Measurements from ENCODE around the gene ILDR1.
A peak's percentile ranks its signal among the peaks of the same experiment; 100 is the strongest.

ILDR1 gene

DNA sequence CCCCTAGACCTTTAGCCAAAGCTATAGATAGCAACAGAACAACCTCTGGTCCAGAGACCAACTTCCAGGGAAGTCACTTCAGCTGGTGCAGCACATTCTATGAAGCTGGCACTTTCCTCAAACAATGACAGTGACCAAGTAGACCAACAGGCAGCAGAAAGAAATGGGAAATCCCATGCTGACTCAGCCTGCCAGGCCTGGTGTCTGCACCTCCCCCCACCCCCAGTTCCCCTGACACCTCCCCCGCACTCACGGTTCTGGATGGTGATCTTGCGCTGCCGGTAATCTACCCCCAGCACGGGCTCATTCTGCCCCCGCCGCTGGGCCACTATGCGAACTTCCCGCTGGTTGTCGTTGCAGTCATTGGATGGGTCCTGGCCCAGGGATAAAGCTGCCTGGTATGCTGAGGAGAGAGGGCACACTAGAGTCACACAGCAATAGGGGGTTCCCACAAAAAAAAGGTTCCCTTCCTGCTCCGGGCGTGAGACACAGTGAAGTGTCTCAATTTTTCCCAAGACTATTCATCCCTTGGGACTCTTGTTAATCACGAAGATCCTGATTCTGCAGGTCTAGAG, 17.0 kb downstream of the ILDR1 start:
- no peaks in the 10 kb centered on the region for H3K9me3 Mint-ChIP-seq
- peak overlapping the region; percentile 89 for H3K27ac Mint-ChIP-seq
- H3K27me3 Mint-ChIP-seq, result no peaks in the 10 kb centered on the region
- DNase-seq (peak; percentile 47), ATAC-seq (replicated peaks) (peak; percentile 53 to 63)
- H3K4me3 Mint-ChIP-seq, result peak overlapping the region; percentile 12 to 47
- H3K4me1 Mint-ChIP-seq, result peaks cover 55 to 66% of the 10 kb centered on the region in 2 donors
- peaks cover 0 to 8% of the 10 kb centered on the region in 2 donors for H3K36me3 Mint-ChIP-seq

DNA sequence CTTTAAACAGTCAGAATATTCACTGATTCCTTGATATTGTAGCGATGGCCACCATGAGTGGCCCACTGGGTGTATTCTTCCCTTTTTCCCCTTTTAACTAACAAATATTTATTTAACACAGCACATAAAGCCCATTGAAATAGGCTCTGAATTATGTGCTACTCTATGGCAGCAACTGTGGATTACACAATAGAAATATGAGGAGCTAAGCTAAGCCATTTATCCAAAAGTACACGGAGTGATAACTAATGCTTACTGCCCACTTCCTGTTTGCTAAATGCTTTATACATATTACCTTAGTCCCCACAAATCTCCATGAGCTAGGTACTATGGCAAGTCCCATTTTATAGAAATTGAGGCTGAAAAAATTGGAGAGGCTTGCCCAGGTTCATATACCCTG, 17.9 kb downstream of the ILDR1 start:
- Mint-ChIP-seq H3K27me3 (no peaks in the 10 kb centered on the region), H3K36me3 (peaks cover 0 to 8% of the 10 kb centered on the region in 2 donors), H3K27ac (peak overlapping the region; percentile 89), H3K9me3 (no peaks in the 10 kb centered on the region), H3K4me1 (peaks cover 54 to 71% of the 10 kb centered on the region in 2 donors), H3K4me3 (peak overlapping the region; percentile 8 to 40)
- no peak for ATAC-seq (replicated peaks)
- no peak for DNase-seq

DNA sequence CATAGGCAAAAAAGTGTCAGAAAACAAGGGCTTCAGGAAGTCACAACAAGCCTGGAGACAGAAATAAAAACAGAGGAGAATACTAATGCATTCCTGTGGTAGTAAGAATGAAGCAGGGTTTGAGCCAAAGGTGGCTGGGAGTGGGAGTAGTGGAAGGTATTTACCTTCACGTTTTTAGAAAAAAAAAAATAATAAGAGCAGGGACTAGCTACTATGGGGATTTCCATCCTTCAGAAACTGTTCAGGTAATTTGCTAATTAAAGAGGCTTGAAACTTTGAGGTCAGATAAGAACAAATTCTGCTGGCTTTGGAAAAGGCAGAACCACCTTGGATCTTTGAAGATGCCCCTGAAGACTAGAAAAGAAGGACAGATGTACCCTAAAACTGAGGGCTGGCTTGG, 18.4 kb downstream of the ILDR1 start:
- Mint-ChIP-seq H3K36me3 (peaks cover 0 to 8% of the 10 kb centered on the region in 2 donors), H3K27ac (peak overlapping the region; percentile 89), H3K4me3 (peak overlapping the region; percentile 72 to 77), H3K27me3 (no peaks in the 10 kb centered on the region), H3K9me3 (no peaks in the 10 kb centered on the region), H3K4me1 (peaks cover 58 to 76% of the 10 kb centered on the region in 2 donors)
- ATAC-seq (replicated peaks) (peak; percentile 2), DNase-seq (no peak)

DNA sequence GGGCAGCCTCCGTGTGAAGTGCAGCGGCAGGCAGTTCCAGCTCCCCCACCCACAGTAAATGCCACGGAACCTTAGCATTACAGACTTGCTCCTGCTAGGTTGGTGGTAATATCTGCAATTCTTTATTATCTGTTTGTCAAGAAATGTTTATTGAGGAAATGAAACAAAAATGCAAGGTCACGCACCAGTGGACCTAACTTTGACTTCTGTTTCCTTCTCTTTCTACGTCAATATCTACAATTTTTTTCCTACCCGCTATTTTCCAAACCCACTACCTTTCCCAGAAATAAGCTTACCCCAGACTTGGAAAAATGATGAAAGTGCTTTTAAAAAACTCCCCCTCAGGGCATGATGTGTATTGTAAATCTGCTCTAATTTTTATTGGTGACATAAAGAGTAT, 18.9 kb downstream of the ILDR1 start:
- H3K36me3 Mint-ChIP-seq, result peaks cover 0 to 8% of the 10 kb centered on the region in 2 donors
- ATAC-seq (replicated peaks), result peak; percentile 54 to 62
- peaks cover 61 to 81% of the 10 kb centered on the region in 2 donors for H3K4me1 Mint-ChIP-seq
- peak overlapping the region; percentile 89 for H3K27ac Mint-ChIP-seq
- peak; percentile 51 for DNase-seq
- H3K4me3 Mint-ChIP-seq, result peak overlapping the region; percentile 72 to 77
- no peaks in the 10 kb centered on the region for H3K27me3 Mint-ChIP-seq
- H3K9me3 Mint-ChIP-seq, result no peaks in the 10 kb centered on the region

DNA sequence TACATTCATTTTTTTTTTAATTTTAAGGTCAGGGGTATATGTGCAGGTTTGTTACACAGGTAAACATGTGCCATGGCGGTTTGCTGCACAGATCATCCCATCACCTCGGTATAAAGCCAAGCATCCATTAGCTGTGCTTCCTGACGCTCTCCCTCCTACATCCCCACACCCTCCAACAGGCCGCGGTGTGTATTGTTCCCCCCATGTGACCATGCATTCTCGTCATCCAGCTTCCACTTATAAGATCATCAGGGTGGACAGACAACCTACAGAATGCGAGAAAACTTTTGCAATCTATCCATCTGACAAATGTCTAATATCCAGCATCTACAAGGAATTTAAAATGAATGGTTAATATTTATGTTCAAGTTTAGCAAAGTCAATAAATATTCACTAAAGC, 19.4 kb downstream of the ILDR1 start:
- no peak for DNase-seq
- peaks cover 61 to 86% of the 10 kb centered on the region in 2 donors for H3K4me1 Mint-ChIP-seq
- H3K36me3 Mint-ChIP-seq, result peaks cover 0 to 8% of the 10 kb centered on the region in 2 donors
- H3K27me3 Mint-ChIP-seq, result no peaks in the 10 kb centered on the region
- peak overlapping the region; percentile 89 for H3K27ac Mint-ChIP-seq
- H3K9me3 Mint-ChIP-seq, result no peaks in the 10 kb centered on the region
- ATAC-seq (replicated peaks), result no peak
- H3K4me3 Mint-ChIP-seq, result peak overlapping the region; percentile 72 to 77

DNA sequence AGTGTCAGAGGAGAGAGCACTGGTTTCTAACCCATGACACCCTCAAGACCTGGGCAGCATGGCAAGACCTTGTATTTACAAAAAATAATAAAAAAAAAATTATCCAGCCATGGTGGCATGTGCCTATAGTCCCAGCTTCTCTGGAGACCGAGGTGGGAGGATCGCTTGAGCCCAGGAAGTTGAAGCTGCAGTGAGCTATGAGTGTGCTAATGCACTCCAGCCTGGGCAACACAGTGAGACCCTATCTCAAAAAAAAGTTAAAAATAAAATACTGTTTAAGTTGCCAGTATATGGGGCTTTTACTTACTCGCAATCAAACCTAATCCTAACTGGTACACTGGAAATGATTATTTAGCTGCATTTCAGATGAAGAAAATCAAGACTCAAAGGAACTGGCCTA, 20.2 kb downstream of the ILDR1 start:
- ATAC-seq (replicated peaks) (no peak), DNase-seq (no peak)
- H3K4me3 Mint-ChIP-seq, result no peak overlapping the region
- H3K4me1 Mint-ChIP-seq, result peaks cover 62 to 93% of the 10 kb centered on the region in 2 donors
- no peak overlapping the region for H3K27ac Mint-ChIP-seq
- no peaks in the 10 kb centered on the region for H3K27me3 Mint-ChIP-seq
- H3K9me3 Mint-ChIP-seq, result no peaks in the 10 kb centered on the region
- H3K36me3 Mint-ChIP-seq, result peaks cover 0 to 8% of the 10 kb centered on the region in 2 donors

DNA sequence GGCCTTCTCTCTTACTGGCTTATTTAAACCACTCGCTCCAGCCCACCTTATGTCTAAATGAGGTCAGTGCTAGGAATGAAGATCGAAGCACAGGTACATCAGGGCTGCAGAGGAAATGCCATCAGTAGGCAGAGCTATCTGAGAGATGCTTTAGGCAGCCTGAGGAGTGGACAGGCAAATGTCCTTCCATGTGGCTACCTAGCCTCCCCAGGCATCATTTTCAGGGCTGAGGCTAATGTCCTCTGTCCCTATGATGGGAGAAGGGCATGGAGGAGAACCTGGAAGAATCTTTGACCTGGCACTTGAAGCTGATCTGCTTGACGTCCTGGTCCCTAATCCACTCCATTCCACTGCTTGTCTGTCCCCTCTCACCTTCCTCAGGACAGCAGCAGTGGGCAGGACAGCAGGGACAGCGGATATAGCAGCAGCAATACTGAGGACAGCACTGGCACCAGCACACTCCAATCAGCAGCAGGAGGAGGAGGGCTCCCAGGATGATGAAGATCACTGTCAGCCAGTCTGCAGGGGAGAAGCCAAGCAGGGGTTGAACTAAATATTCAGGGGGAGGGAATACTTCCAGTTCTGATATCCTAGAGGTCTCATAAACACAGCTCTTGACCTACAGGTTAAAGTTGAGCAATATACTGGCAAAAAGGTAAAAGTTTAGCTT, 21.0 kb downstream of the ILDR1 start:
- H3K4me3 Mint-ChIP-seq, result no peak overlapping the region

DNA sequence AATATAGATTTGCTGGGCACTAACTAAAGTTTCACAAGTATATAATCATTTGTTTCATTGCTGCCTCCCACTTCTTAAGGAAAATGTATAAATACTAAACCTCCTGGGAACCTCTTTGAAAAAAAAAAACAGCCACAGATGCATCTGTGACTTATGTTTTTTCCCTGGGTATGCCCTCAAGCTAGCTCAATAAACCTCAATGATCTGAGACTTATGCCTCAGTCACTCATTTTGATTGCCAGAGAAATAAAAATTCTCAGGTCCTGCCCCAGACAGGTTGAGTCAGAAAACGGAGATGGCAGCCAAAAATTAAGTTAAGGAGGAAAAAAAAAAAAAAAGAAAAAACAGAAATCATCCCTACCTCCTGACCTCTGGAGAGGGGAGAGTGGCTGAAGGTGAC, 22.1 kb downstream of the ILDR1 start:
- H3K27me3 Mint-ChIP-seq, result no peaks in the 10 kb centered on the region
- ATAC-seq (replicated peaks) (no peak), DNase-seq (no peak)
- H3K4me1 Mint-ChIP-seq, result peaks cover 68 to 97% of the 10 kb centered on the region in 2 donors
- H3K27ac Mint-ChIP-seq, result peak overlapping the region; percentile 56
- H3K36me3 Mint-ChIP-seq, result peaks cover 0 to 11% of the 10 kb centered on the region in 2 donors
- no peaks in the 10 kb centered on the region for H3K9me3 Mint-ChIP-seq
- peak overlapping the region in 1 of 2 donors; percentile 11 for H3K4me3 Mint-ChIP-seq

More for the DNA sequence above, 21.0 kb downstream of the ILDR1 start:
- Mint-ChIP-seq H3K36me3 (peaks cover 0 to 11% of the 10 kb centered on the region in 2 donors), H3K27me3 (no peaks in the 10 kb centered on the region), H3K4me1 (peaks cover 66 to 97% of the 10 kb centered on the region in 2 donors), H3K27ac (no peak overlapping the region), H3K9me3 (no peaks in the 10 kb centered on the region)
- no peak for ATAC-seq (replicated peaks)
- DNase-seq, result no peak

DNA sequence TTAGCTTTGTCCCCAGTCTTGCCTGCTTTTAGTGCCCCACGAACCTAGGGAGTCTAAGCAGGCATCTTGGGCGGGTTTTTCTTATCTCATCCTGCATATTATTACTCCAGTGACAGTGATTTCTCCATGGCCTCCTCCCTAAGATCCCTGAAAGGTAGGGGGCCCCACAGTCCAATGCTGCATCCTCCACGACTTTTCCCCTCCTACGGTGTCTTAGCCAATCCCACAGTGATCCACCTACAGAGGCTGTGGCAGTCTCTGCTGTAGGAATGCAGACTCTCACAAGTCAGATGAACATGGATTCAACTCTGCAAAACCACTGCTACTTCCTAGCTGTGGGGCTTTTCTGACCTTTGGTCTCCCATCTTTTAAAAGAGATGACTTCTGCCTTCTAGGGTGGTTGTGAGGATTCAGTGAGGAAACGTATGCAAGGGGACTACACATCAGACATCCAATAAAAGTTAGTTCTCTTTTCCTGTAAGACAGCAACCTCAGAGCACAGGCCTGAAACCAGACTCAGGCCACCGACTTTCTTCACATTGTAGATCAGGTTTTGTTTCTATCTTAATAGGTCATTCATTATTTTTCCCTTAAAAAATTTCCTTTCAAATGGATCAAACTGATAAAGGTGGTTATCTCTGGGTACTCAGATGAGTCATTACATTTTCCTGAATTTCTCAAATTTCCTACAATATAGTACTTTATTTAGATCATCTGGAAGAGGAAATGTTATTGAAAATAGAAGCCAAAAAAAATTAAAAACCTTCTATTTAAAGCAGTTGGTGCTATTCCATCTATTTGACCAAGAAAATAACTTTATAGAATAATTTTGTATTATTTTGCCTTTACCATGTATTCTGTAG, 23.2 kb downstream of the ILDR1 start:
- peaks cover 0 to 13% of the 10 kb centered on the region in 2 donors for H3K36me3 Mint-ChIP-seq
- no peaks in the 10 kb centered on the region for H3K9me3 Mint-ChIP-seq
- ATAC-seq (replicated peaks), result peak; percentile 59 to 63
- H3K27me3 Mint-ChIP-seq, result no peaks in the 10 kb centered on the region
- DNase-seq, result peak; percentile 32
- peak overlapping the region; percentile 93 for H3K27ac Mint-ChIP-seq
- H3K4me3 Mint-ChIP-seq, result peak overlapping the region; percentile 49 to 69
- peaks cover 64 to 97% of the 10 kb centered on the region in 2 donors for H3K4me1 Mint-ChIP-seq

DNA sequence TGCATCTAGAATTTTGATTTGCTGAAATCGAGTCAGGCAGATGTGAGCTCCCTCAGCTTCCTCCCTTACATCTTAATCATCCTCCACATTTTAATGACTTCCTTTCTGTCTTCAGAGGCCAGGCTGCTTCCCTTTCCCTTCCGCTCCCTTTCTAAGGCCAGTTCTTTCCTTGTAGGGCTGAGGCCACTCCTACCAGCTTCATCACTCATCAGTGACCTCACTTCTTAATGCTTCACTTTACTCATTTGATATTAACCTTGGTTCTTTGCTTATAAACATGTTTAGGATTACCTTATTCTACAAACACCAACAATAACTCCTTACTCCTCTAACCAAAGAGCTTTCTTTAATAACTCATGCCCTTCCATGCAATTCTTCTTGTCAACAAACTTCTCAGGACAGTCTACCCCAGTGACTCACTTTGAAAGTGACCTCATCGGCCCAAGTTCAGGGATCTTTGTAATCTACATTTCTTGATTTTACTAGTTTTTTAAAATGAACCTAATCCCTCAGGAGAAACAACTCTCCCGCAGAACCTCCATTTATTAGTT, 23.9 kb downstream of the ILDR1 start:
- Mint-ChIP-seq H3K4me3 (peak overlapping the region; percentile 22 to 28), H3K36me3 (peaks cover 0 to 18% of the 10 kb centered on the region in 2 donors), H3K27ac (peak overlapping the region; percentile 88), H3K4me1 (peaks cover 65 to 97% of the 10 kb centered on the region in 2 donors), H3K27me3 (no peaks in the 10 kb centered on the region), H3K9me3 (no peaks in the 10 kb centered on the region)
- DNase-seq, result peak; percentile 36
- peak; percentile 41 to 49 for ATAC-seq (replicated peaks)

DNA sequence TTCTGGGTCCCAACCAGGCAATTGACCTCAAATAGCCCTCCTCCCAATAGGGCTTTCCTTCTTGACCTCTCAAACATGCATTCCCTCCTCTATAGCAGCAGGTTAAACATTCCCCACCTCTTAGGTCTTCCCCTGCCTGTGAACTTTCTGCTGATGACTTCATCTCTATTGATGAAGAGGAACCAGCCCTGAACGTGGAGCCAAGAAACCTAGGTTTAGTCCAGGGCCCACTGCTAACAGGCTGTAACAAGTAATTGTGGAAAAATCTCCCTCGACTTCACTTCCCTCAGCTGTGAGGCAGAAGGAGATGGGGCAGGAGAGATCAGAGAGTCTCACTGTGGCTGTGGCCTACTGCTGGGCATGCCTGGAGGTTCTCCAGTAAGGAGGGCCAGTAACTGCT, 24.7 kb downstream of the ILDR1 start:
- no peak for DNase-seq
- Mint-ChIP-seq H3K4me1 (peaks cover 66 to 97% of the 10 kb centered on the region in 2 donors), H3K27ac (peak overlapping the region; percentile 88)

DNA sequence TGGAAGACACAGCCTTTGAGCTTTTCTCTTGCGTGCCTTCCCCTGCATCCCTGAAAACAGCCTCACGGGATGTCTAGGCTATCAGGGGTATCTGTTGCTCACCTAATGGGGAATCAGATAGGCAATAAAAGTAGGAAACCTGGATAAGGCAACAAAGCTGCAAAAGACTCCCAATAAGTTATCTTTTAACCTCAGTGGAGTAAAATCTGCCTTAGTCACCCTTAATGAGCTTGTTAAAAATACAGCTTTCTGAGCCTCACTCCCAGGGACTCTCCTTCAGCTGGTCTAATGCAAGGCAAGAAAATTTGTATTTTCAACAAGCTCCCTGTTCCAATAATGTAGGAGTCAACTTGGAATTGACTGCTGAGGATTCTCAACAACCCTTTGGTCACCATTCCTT, 25.6 kb downstream of the ILDR1 start:
- Mint-ChIP-seq H3K4me3 (peak overlapping the region in 1 of 2 donors; percentile 15), H3K27ac (peak overlapping the region; percentile 88), H3K4me1 (peaks cover 64 to 100% of the 10 kb centered on the region in 2 donors), H3K36me3 (peaks cover 0 to 18% of the 10 kb centered on the region in 2 donors), H3K9me3 (no peaks in the 10 kb centered on the region), H3K27me3 (no peaks in the 10 kb centered on the region)
- ATAC-seq (replicated peaks) (no peak), DNase-seq (no peak)

More for the DNA sequence above, 24.7 kb downstream of the ILDR1 start:
- Mint-ChIP-seq H3K9me3 (no peaks in the 10 kb centered on the region), H3K36me3 (peaks cover 0 to 18% of the 10 kb centered on the region in 2 donors), H3K4me3 (peak overlapping the region; percentile 10 to 34), H3K27me3 (no peaks in the 10 kb centered on the region)
- peak in 1 of 2 donors; percentile 31 for ATAC-seq (replicated peaks)

DNA sequence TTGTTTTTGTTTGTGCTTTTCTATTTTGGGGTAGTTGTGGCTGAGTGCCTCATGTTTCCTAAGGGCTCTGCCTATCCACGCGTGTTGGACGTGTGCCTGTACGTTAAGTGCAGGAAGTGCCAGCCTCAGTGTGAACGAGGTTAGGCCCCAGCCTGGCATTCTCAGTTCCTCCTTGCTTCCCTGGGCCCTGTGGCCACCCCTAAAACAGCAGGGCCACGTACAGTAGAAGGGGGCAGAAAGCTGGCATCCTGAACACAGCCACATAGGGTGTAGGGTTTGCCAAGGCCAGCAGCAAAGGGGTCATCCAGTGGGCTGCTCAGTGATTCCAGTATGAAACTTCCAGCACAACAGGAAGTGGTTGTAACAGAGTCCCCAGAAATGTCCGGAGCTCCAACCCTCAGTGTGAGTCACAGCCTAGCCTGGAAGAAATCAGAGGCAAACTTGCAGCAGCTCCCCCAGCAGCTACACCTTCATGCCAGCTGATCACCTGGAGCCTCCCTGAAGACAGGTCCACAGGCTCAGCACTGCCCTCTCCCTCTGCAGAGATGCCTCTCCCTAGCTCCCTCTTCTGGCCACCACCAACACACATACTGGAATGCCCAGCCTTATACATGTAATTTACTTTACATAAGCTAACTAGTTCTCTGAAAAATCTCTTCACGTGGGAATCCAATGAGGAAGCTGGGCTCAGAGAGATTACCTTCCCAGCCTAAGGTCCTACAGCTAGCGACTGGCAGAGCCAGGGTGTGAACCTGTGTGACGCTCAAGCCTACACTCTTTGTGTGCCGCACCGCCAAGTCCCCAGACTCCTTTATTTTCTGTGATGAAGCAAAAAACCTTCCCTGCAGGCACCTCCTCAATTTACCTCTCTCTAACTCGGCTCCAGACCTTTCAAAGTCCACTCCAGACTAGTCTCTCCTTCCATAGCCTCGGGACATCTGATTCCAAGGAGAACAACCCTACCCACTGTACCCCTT, 26.6 kb downstream of the ILDR1 start:
- DNase-seq (peak; percentile 58), ATAC-seq (replicated peaks) (peak; percentile 62 to 69)
- no peaks in the 10 kb centered on the region for H3K27me3 Mint-ChIP-seq
- peaks cover 59 to 94% of the 10 kb centered on the region in 2 donors for H3K4me1 Mint-ChIP-seq
- peak overlapping the region in 1 of 2 donors; percentile 17 for H3K4me3 Mint-ChIP-seq
- peak overlapping the region; percentile 88 for H3K27ac Mint-ChIP-seq
- peaks cover 0 to 14% of the 10 kb centered on the region in 2 donors for H3K36me3 Mint-ChIP-seq
- no peaks in the 10 kb centered on the region for H3K9me3 Mint-ChIP-seq

All from stimulated activated naive B cell treated with anti-CD40 and anti-IgM and Interleukin-4, amounts not matched to agents 10 μg/mL and 1 μg/mL and 100 μg/mL, for 72 hours (primary cell).